GM12878 (cell line): ENCODE results near the gene CEBPG.

Experiments
- CTCF ChIP-seq, 3 experiments: IDR thresholded peaks in 2 of 3; conservative IDR thresholded peaks in 1 of 3; 2 replicates each; pipeline ENCODE4 v1.5.1; 2011; ENCODE audit warnings: low read depth in 3 of 3, low read length in 3 of 3, mild to moderate bottlenecking in 3 of 3, control low read depth in 2 of 3, moderate library complexity in 2 of 3, inconsistent platforms in 1 of 3, mixed read lengths in 1 of 3; ENCODE audit not compliant: control insufficient read depth in 2 of 3, insufficient read depth in 1 of 3; ENCODE audit errors: extremely low read depth in 1 of 3
- EED ChIP-seq: sonication (generic); IDR thresholded peaks from 2 replicates; pipeline ENCODE4 v1.6.1; 2016; ENCODE audit warnings: antibody characterized with exemption, low read depth
- JUND ChIP-seq: IDR thresholded peaks from 2 replicates; pipeline ENCODE4 v1.6.1; 2012; ENCODE audit warnings: low read depth, mild to moderate bottlenecking, low read length, improper control_type of control experiment, moderate library complexity
- POLR2A ChIP-seq: IDR thresholded peaks from 2 replicates; pipeline ENCODE4 v1.6.1; 2011; ENCODE audit warnings: low read depth, mild to moderate bottlenecking, low read length
- POLR2AphosphoS5 ChIP-seq: IDR thresholded peaks from 2 replicates; pipeline ENCODE4 v1.6.1; 2011; ENCODE audit warnings: mild to moderate bottlenecking, low read length, inconsistent platforms
- SP1 ChIP-seq: IDR thresholded peaks from one replicate; pipeline ENCODE4 v1.6.1; 2011; ENCODE audit warnings: low read depth, low read length
- SREBF2 ChIP-seq: IDR thresholded peaks from 2 replicates; pipeline ENCODE4 v1.6.1; 2012; ENCODE audit warnings: mild to moderate bottlenecking, low read length
- YY1 ChIP-seq: IDR thresholded peaks from 2 replicates; pipeline ENCODE4 v1.6.1; 2011; ENCODE audit warnings: low read depth, mild to moderate bottlenecking, low read length
- TF ChIP-seq, protein P1 (sequence below): IDR thresholded peaks from 2 replicates; pipeline ENCODE4 v1.6.1; 2011; ENCODE audit warnings: borderline replicate concordance, low read depth, mild to moderate bottlenecking, moderate library complexity, mixed read lengths, low read length; ENCODE audit not compliant: insufficient read depth; ENCODE audit errors: extremely low read length
- TF ChIP-seq, protein P2 (sequence below): IDR thresholded peaks from 2 replicates; pipeline ENCODE4 v1.6.1; 2011; ENCODE audit warnings: low read depth, low read length, improper control_type of control experiment, borderline replicate concordance

DNA sequence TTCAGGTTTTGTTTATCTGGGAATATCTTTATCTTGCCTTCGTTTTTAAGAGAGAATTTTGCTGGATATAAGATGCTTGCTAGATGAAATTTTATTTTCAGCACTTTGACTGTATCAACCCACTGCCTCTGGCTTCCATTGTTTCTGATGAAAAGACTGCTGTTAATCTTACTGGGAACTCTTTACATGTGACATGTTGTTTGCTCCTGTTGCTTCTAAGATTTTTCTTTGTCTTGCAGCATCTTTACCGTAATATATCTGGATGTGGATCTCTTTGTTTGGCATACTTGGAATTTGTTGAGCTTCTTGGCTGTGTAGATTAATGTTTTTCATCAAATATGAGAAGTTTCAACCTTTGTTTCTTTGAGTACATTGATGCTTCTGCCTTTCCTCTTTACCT is 18.0 kb upstream of the CEBPG start:
- TF ChIP-seq CTCF (IDR thresholded peaks at IDR 0.05 in 2 of 3, conservative IDR thresholded peaks at IDR 0.05 in 1 of 3; ENCODE audit: control insufficient read depth in 2 of 3, extremely low read depth in 1 of 3, insufficient read depth in 1 of 3, low read depth in 3 of 3, low read length in 3 of 3) (no peak), EED (no peak), YY1 (no peak), POLR2A (no peak), POLR2AphosphoS5 (no peak), SP1 (no peak), JUND (no peak), SREBF2 (no peak)
- TF ChIP-seq, protein P1, sequence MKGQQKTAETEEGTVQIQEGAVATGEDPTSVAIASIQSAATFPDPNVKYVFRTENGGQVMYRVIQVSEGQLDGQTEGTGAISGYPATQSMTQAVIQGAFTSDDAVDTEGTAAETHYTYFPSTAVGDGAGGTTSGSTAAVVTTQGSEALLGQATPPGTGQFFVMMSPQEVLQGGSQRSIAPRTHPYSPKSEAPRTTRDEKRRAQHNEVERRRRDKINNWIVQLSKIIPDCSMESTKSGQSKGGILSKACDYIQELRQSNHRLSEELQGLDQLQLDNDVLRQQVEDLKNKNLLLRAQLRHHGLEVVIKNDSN, result no peak
- TF ChIP-seq, protein P2, sequence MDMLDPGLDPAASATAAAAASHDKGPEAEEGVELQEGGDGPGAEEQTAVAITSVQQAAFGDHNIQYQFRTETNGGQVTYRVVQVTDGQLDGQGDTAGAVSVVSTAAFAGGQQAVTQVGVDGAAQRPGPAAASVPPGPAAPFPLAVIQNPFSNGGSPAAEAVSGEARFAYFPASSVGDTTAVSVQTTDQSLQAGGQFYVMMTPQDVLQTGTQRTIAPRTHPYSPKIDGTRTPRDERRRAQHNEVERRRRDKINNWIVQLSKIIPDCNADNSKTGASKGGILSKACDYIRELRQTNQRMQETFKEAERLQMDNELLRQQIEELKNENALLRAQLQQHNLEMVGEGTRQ, result no peak
